Endothelial cell (in vitro differentiated cells): ENCODE results near the gene CD209. TPM values are rescaled to one million over a fixed set of nuclear protein-coding genes. Genes with fewer than 3 reads are reported as not detected.

ENCODE experiments used
- DNase-seq: peaks from one replicate; pipeline ENCODE4 v3.0.0; 2021; ENCODE audit warnings: low spot score
- H3K27ac Mint-ChIP-seq: one replicate; pipeline ENCODE4 v1.8.0; 2021; ENCODE audit warnings: mixed read lengths, inconsistent platforms; ENCODE audit not compliant: unreplicated experiment
- H3K27me3 Mint-ChIP-seq: one replicate; pipeline ENCODE4 v1.8.0; 2021; ENCODE audit warnings: mild to moderate bottlenecking, moderate library complexity, mixed read lengths, inconsistent platforms; ENCODE audit not compliant: unreplicated experiment
- H3K36me3 Mint-ChIP-seq: one replicate; pipeline ENCODE4 v1.8.0; 2021; ENCODE audit warnings: mild to moderate bottlenecking, low read depth, mixed read lengths, inconsistent platforms; ENCODE audit not compliant: unreplicated experiment
- H3K4me1 Mint-ChIP-seq: one replicate; pipeline ENCODE4 v1.8.0; 2021; ENCODE audit warnings: mild to moderate bottlenecking, mixed read lengths, inconsistent platforms; ENCODE audit not compliant: unreplicated experiment
- H3K4me3 Mint-ChIP-seq: one replicate; pipeline ENCODE4 v1.8.0; 2021; ENCODE audit warnings: mild to moderate bottlenecking, mixed read lengths, inconsistent platforms; ENCODE audit not compliant: unreplicated experiment
- H3K9me3 Mint-ChIP-seq: one replicate; pipeline ENCODE4 v1.8.0; 2021; ENCODE audit warnings: mixed read lengths, inconsistent platforms; ENCODE audit not compliant: unreplicated experiment
- CTCF ChIP-seq: fragments of 200-600 bp; sonication (generic); IDR thresholded peaks from one replicate; pipeline ENCODE4 v1.5.0; 2021; ENCODE audit warnings: antibody characterized with exemption; ENCODE audit not compliant: unreplicated experiment
- total RNA-seq: library from RNA; stranded (reverse); fragmentation: NEBNext Ultra II Directional; extraction: Animal tissue kit (Norgen Biotek cat#: 25700); gene quantifications from one replicate; pipeline ENCODE4 v1.2.1, GENCODE V29; 2021; ENCODE audit not compliant: unreplicated experiment

The CD209 gene
- total RNA-seq, 1 donor from 2014 or later = not detected

- no peak overlapping the region for H3K4me3 Mint-ChIP-seq
- H3K4me1 Mint-ChIP-seq = peaks cover 7% of the 10 kb centered on the region
- H3K27me3 Mint-ChIP-seq = peaks cover 16% of the 10 kb centered on the region
- DNase-seq = no peak
- H3K27ac Mint-ChIP-seq = no peak overlapping the region
- no peaks in the 10 kb centered on the region for H3K9me3 Mint-ChIP-seq
- H3K36me3 Mint-ChIP-seq = peaks cover 4% of the 10 kb centered on the region
- TF ChIP-seq CTCF = no peak
These were observed 43.1 kb upstream of the CD209 start for GRCh38 chr19:7790416-7790815.

GRCh38 chr19:7789447-7789846, 42.1 kb upstream of the CD209 start:
- Mint-ChIP-seq H3K27ac (no peak overlapping the region), H3K36me3 (peaks cover 4% of the 10 kb centered on the region), H3K9me3 (no peaks in the 10 kb centered on the region), H3K27me3 (peaks cover 16% of the 10 kb centered on the region), H3K4me1 (peaks cover 3% of the 10 kb centered on the region), H3K4me3 (no peak overlapping the region)
- TF ChIP-seq CTCF = no peak
- DNase-seq = no peak

- Mint-ChIP-seq H3K9me3 (no peaks in the 10 kb centered on the region), H3K27me3 (peaks cover 16% of the 10 kb centered on the region), H3K36me3 (peaks cover 4% of the 10 kb centered on the region), H3K4me1 (peaks cover 3% of the 10 kb centered on the region), H3K27ac (no peak overlapping the region), H3K4me3 (no peak overlapping the region)
- TF ChIP-seq CTCF = no peak
- DNase-seq = no peak
These were observed 41.6 kb upstream of the CD209 start for GRCh38 chr19:7788933-7789323.

GRCh38 chr19:7788178-7788932, 41.0 kb upstream of the CD209 start:
- DNase-seq = no peak
- H3K4me3 Mint-ChIP-seq = no peak overlapping the region
- H3K27ac Mint-ChIP-seq = no peak overlapping the region
- no peaks in the 10 kb centered on the region for H3K9me3 Mint-ChIP-seq
- peaks cover 3% of the 10 kb centered on the region for H3K4me1 Mint-ChIP-seq
- H3K27me3 Mint-ChIP-seq = peaks cover 19% of the 10 kb centered on the region
- peaks cover 4% of the 10 kb centered on the region for H3K36me3 Mint-ChIP-seq
- TF ChIP-seq CTCF = no peak

GRCh38 chr19:7787602-7788177, 40.4 kb upstream of the CD209 start:
- no peaks in the 10 kb centered on the region for H3K9me3 Mint-ChIP-seq
- no peak overlapping the region for H3K4me3 Mint-ChIP-seq
- TF ChIP-seq CTCF = no peak
- H3K27me3 Mint-ChIP-seq = peaks cover 21% of the 10 kb centered on the region
- H3K27ac Mint-ChIP-seq = no peak overlapping the region
- no peak for DNase-seq
- H3K4me1 Mint-ChIP-seq = peaks cover 3% of the 10 kb centered on the region
- H3K36me3 Mint-ChIP-seq = peaks cover 4% of the 10 kb centered on the region
